ENCODE data around the gene PHLDB2.

DNA sequence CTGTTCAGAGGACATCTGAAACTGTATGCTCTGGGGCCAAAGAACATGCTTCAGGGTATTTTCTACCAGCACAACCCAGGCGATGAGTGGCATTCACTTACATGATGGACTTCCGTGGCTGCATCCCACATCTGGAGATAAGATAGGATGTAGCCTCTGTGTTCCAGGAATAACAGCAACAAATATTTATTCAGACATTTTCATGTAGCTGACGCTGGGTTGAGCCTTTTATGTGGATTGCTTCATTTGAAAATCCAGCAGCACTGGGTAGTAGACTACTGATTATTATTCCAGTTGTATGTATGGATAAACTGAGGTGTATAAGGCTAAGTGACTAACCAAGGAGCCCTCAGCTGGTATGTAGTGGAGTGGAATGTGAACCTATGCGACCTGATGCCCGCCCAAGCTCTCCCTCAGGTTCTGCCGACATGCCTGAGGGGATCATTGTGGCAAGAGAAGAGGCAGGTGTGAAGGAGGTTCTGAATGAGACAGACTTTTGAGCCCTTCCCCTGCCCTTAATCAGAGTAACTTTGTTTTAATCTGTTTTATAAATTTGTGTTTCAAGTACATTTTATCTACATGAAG is 93.9 kb downstream of the PHLDB2 start:
- no peak for TF ChIP-seq POLR2A (IDR thresholded peaks at IDR 0.05)
- TF ChIP-seq, protein P1, sequence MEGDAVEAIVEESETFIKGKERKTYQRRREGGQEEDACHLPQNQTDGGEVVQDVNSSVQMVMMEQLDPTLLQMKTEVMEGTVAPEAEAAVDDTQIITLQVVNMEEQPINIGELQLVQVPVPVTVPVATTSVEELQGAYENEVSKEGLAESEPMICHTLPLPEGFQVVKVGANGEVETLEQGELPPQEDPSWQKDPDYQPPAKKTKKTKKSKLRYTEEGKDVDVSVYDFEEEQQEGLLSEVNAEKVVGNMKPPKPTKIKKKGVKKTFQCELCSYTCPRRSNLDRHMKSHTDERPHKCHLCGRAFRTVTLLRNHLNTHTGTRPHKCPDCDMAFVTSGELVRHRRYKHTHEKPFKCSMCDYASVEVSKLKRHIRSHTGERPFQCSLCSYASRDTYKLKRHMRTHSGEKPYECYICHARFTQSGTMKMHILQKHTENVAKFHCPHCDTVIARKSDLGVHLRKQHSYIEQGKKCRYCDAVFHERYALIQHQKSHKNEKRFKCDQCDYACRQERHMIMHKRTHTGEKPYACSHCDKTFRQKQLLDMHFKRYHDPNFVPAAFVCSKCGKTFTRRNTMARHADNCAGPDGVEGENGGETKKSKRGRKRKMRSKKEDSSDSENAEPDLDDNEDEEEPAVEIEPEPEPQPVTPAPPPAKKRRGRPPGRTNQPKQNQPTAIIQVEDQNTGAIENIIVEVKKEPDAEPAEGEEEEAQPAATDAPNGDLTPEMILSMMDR (IDR thresholded peaks at IDR 0.05): no peak

Data from heart left ventricle (tissue), 13 donors.